Germinal center (tissue), 1 donor: ENCODE data around the gene GZF1.

ENCODE experiments used
- DNase-seq: peaks from one replicate; pipeline ENCODE4 v3.0.0; 2012; ENCODE audit warnings: mixed read lengths, low spot score

Gene GZF1

GRCh38 chr20:23361476-23362391, at the start of gene GZF1:
TSS of gene GZF1 (plus strand) at chr20:23362182. CDS start at chr20:23364384, 2,202 bp downstream.
- peak; percentile 94 for DNase-seq

DNA sequence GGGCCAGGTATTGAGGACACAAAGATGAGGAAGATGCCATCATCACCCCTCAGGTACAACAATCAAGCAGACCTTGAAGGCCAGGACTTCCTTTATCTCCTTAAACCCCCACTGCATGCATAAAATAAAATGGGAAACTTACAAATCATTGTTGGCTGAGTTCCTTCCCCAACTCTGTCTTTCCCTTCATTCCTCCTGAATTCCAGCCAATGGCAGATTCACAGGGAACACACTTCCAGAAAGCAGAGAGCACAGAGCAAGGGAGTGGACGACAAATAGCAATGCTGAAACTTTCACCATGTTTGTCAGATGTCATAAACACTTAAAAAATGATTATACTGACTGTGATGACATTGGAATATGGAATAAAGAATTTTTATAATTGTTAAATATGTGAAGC, 48.7 kb upstream of the GZF1 start:
- DNase-seq, result no peak

DNA sequence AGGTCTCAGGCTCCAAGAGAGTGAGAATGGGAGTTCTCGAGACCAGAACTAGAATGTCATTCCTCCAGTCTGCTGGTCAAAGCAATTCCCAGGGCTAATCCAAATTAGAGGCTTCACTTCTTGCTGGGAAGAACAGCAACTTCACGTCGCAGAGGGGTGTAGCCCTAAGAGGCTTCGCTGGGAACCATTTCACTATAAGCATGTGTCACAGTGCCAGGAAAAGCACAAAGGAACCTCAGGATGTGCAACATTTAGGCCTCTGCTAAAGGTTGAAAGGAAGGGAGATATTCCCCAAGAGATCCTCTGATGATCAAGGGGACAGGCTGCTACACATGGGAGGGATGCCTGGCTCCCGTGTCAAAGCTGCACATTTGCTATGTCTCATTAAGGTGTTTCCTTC, 47.3 kb upstream of the GZF1 start:
- no peak for DNase-seq

- DNase-seq, result no peak
Observed at GRCh38 chr20:23315099-23315498, 46.9 kb upstream of the GZF1 start.

DNA sequence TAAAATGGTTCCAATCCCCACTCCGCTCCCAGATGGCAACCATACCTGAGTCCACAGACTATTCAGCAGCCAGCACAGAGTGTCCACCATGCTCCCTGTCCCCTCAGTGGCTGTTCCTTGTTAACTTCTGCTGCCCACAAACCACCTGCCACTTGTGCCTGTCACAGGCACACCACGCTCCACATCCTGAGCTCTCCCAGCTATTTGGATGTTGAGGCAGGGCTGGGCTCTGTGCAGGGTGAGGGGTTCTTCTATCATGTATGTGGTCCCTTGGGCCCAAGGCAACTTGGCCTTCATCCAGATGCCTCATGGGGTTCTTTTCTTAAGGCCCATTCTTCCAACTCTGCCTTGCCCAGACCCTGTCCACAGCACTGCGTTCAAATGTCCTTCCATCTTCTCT, 45.4 kb upstream of the GZF1 start:
- no peak for DNase-seq

DNA sequence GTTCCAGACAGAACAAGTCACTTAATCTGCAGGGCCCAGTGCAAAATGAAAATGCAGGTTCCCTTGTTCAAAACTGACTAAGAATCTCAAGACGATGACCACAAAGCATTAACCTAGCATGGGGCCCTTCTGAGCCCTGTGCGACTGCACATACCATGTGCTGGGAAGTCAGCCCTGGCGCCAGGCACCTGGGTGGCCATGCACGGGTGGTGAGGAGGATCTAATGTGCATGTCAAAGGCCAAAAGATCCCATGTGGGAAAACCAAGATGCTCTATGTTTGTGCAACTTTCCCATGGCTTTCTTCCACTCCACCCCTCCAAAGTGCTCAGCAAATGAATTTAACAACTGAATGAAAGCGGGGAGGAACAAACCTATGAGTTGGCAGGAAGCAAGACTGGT, 44.9 kb upstream of the GZF1 start:
- DNase-seq, result no peak

DNA sequence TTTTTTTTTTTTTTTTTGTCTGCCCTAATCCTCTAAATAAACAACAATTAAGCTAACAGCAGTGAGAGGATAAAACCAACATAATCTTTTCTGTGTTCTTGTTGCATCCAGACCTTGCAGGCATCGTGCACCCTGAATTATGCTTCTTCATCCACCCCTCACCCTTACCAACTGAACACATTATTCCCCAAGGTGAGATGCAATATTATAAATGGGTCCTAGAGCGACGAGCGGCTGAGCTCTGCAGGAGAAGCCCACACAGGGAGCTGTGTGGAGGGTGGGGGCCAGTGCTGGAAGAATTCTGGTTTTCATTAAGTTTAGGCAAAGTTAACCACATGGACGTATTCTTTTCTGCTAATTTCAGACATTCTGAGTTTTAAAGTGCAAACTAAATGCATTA, 43.6 kb upstream of the GZF1 start:
- no peak for DNase-seq

DNA sequence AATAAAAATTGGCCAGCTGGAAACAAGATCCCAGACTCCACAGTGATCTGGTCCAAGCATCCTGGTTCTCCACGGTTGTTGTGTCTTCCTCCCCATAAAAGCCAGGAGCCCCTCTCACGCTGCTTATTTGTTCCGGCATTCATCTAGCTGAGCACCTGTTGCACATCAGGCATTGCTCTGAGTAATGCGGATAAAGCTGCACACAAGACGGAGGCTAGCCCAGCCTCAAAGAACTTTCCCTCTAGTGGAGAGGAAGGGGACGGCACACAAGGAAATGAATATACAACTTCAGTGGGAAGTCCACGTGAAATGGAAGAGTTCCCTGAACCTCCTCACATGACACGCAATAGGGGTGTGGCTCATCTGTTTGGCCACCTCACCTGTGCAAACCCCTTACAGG, 41.7 kb upstream of the GZF1 start:
- no peak for DNase-seq

DNA sequence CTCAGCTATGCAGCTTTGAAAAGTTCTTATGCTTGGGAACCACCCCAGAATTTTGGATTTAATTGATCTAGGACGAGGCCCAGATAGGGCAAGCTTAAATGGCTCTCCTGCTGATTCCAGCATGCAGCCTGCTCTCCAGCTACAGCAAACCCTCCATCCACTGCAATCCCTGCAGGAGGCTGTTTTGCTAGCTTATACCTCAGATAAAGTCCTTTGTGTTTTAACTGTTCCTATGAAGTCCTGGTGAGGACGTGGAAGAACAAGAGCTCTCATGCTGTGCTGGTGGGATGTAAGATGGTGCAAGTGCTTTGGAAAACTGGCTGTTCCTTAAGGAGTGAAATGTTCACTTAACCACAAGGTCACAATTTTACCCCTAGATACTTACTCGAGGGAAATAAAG, 36.9 kb upstream of the GZF1 start:
- DNase-seq, result no peak

GRCh38 chr20:23326774-23327173, 35.2 kb upstream of the GZF1 start:
- DNase-seq, result no peak

DNA sequence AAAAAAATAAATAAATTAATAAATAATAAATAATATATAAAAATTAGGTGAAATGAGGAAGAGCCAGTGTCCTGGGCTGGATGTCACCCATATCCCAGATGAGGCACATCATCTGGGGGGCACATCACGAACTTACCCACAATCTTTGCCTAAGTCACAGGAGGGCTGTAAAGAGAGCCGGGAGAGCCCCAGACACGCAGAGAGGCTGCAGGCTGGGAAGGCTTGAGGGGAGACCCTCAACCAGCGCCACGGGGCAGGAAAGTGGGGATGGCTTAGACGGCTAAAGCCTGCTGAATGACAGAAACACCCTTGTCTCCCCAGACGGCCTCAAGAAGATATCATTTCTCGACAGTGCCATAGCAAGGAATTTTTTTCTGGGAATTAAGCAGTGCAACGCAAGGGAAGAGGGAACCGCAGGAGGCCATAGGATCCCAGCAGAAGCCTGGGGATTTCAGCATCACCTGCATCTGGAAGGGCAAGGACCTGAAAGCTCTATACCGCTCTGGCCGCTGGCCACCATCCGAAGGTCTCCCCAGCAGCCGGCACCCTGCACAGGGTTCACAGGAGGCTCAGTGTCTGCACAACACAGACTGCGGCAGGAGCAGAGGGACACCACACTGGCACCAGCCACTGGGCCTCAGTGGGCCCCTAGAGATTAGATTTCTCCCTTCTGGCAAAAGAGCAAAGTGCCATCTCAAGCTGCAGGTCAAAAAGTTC, 34.2 kb upstream of the GZF1 start:
- no peak for DNase-seq

GRCh38 chr20:23331450-23332350, 30.3 kb upstream of the GZF1 start:
- peak; percentile 15 for DNase-seq

DNA sequence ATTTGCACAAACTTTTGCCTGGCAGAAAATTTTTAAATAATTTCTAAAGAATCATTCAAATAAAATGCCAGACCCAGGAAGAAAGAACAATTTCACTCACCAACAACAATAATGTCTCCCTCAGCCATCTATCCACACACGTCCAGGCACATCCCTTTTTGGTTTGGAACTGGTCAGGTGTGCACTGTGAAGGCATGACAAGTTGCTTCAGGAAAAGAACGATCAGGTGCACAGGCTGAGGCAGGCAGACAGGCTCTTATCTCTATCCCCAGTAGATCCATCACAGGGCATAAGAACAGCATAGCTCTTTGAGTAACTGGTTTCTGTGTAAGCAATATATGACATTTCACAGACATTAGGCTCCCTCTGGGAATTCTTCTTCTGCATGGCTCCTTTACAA, 29.5 kb upstream of the GZF1 start:
- DNase-seq, result no peak

- no peak for DNase-seq
Observed at GRCh38 chr20:23334111-23334510, 27.9 kb upstream of the GZF1 start.

- no peak for DNase-seq
Observed at GRCh38 chr20:23335521-23335920, 26.5 kb upstream of the GZF1 start.

DNA sequence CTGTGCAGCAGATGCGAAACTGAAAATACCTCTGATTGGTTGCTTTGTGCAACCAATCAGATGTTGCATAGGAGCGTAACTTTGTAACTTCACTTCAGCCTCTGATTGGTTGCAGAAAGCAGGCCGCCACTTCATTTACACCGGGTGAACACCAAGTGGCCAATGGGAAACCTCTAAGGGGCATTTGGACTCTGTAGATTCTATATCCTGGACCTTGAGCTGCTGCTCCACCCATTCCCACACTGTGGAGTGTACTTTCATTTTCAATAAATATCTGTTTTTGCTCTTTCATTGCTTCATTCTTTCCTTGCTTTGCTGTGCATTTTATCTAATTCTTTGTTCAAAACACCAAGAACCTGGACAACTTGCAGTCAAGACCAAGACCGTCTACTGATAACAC, 25.5 kb upstream of the GZF1 start:
- no peak for DNase-seq

DNA sequence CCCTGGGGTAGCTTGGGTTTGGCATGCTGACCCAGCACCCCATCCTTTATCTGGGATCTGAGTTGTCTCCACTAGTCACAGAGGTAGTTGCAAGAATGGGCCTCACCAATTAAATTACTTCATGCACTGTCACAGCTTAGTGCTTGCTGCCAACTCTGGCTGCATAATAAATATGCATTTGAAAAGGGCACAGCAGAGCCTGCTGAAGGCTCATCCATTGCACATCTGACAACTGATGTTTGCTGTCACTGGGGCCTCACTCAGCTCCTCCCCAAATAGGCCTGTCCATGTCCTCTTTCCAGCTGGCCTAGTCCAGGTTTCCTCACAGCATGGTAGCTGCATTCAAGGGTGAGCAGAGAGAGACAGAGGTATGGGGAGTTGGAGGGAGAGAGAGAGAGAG, 24.7 kb upstream of the GZF1 start:
- DNase-seq, result no peak

- DNase-seq, result no peak
Observed at GRCh38 chr20:23339986-23340385, 22.0 kb upstream of the GZF1 start.

DNA sequence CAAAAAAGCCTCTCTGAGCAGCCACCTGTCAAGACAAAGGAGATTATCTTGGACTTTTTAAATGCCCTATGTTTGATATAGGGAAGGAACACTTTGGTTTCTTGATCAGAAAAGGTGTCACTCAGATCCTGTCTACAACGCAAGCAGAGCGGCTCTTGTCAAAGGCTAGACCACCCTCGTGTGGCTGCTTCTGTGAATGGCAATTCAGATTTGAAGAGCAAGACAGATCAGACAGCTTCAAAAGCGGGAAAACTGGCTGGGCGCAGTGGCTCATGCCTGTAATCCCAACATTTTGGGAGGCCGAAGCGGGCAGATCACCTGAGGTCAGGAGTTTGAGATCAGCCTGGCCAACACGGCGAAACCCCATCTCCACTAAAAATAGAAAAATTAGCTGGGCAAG, 21.5 kb upstream of the GZF1 start:
- DNase-seq, result no peak

- no peak for DNase-seq
Observed at GRCh38 chr20:23341073-23341472, 20.9 kb upstream of the GZF1 start.

- DNase-seq, result no peak
Observed at GRCh38 chr20:23343590-23343989, 18.4 kb upstream of the GZF1 start.

DNA sequence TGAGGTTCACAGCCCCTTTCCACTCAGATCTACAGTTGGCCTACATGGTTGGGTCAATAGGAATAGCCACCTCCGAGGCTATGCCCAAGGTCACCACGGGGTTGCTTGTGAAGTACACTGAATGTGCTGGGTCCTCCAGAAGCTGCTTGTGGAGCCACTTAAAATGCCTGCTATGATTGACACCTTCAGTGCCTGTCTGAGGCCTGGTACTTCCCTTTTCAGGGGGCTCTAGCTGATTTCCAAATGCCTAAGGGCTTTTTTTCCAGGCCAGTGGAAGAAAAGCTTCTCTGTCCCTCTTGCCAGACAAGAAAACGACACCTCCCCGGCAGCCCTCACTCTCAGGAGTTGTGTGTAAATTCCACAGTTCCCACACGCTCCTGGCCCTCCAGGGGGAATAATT, 17.6 kb upstream of the GZF1 start:
- DNase-seq, result no peak
